Vagina (tissue), 2 donors: Measurements from ENCODE around the gene ARL5B.

Experiments
- POLR2A ChIP-seq, 2 donors: fragments of 450-650 bp; IDR thresholded peaks; one replicate each; pipeline ENCODE4 v1.6.1; 2017; ENCODE audit warnings: antibody characterized with exemption in 2 of 2, mild to moderate bottlenecking in 2 of 2, moderate library complexity in 2 of 2
- POLR2AphosphoS5 ChIP-seq, 2 donors: sonication (generic); formaldehyde crosslinking; IDR thresholded peaks; one replicate each; pipeline ENCODE4 v1.9.0; 2017; ENCODE audit warnings: antibody characterized with exemption in 2 of 2, mild to moderate bottlenecking in 2 of 2, low read depth in 1 of 2; ENCODE audit not compliant: insufficient read depth in 1 of 2
- TF ChIP-seq, protein P1 (sequence below), 3 experiments: fragments of 450-650 bp in 2 of 3; fragments of 200-600 bp in 1 of 3; sonication (generic) in 1 of 3; IDR thresholded peaks; one replicate each; pipeline ENCODE4 v1.5.1; 2017 to 2019; ENCODE audit warnings: antibody characterized with exemption in 3 of 3, mild to moderate bottlenecking in 2 of 3, moderate library complexity in 2 of 3

DNA sequence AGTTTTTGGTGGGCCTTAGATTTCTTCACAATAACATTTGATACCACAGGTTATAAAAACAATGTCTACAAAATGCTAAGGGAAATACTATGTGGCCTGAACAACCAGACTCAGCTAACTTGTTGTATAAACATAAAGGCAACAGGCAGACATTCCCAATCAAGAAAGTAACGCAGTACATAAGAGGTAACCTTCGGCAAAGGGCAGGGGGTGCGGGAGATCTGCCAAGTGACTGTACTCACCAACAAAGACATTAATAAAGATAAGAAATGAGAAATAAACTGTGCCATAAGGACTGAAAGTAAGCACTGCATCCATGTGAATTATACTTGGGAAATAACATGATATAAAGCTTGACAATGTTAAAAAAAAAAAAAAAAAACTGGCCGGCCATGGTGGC is 23.2 kb upstream of the ARL5B start:
- no peak for TF ChIP-seq POLR2AphosphoS5 (IDR thresholded peaks at IDR 0.05; ENCODE audit: insufficient read depth in 1 of 2, low read depth in 1 of 2)
- no peak for TF ChIP-seq POLR2A (IDR thresholded peaks at IDR 0.05)
- TF ChIP-seq, protein P1, sequence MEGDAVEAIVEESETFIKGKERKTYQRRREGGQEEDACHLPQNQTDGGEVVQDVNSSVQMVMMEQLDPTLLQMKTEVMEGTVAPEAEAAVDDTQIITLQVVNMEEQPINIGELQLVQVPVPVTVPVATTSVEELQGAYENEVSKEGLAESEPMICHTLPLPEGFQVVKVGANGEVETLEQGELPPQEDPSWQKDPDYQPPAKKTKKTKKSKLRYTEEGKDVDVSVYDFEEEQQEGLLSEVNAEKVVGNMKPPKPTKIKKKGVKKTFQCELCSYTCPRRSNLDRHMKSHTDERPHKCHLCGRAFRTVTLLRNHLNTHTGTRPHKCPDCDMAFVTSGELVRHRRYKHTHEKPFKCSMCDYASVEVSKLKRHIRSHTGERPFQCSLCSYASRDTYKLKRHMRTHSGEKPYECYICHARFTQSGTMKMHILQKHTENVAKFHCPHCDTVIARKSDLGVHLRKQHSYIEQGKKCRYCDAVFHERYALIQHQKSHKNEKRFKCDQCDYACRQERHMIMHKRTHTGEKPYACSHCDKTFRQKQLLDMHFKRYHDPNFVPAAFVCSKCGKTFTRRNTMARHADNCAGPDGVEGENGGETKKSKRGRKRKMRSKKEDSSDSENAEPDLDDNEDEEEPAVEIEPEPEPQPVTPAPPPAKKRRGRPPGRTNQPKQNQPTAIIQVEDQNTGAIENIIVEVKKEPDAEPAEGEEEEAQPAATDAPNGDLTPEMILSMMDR (IDR thresholded peaks at IDR 0.05) = no peak
